K562 (cell line): ENCODE data around the gene GPR42. TPM values are rescaled to one million over a fixed set of nuclear protein-coding genes. Genes with fewer than 3 reads are reported as not detected.
A peak's percentile ranks its signal among the peaks of the same experiment; 100 is the strongest.
"Not testable (repeated sequence)": the region's sequence is repeated elsewhere in the genome, so short reads cannot be mapped to it uniquely, and the experiment has no call there.

Experiments used
- ATAC-seq: fragments of 200-7000 bp; cut with Tn5 transposase; 3 replicates; pipeline ENCODE4 v1.9.1; 2020; ENCODE audit warnings: moderate library complexity
- BruUV-seq: library from RNA; stranded (reverse); fragments of 400-500 nt; replicated peaks from 2 replicates; lab custom pipeline; 2021; lab: Mats Ljungman, UMichigan
- CTCF ChIA-PET: fragments of 300-600 bp; formaldehyde crosslinking; extraction: SDS; loops from one replicate; lab custom pipeline; 2021; ENCODE audit warnings: low intra/inter-chr PET ratio; lab: Yijun Ruan, JAX
- POLR2A ChIA-PET: fragments of 300-600, 350-650 bp; sonication (Branson Sonifier 250); formaldehyde crosslinking; extraction: SDS; loops from one replicate; lab custom pipeline; 2021; ENCODE audit warnings: antibody characterized with exemption, inconsistent platforms; lab: Yijun Ruan, JAX
- DNase-seq, 4 experiments: peaks; one replicate each; pipeline versions ENCODE4 v3.0.0 to v3.0.0-alpha.2; 2011 to 2018; ENCODE audit warnings: low spot score in 3 of 4, mixed read lengths in 3 of 4; ENCODE audit errors: extremely low read depth in 1 of 4
- FAIRE-seq: peaks from 2 replicates; lab custom pipeline; 2011; peaks lifted over from hg19 to GRCh38; lab: Jason Lieb, UNC
- H2AFZ ChIP-seq: 2 replicates; pipeline ENCODE4 v1.6.0; 2011; ENCODE audit warnings: low read depth, low read length, control low read depth, inconsistent platforms
- H3K27ac ChIP-seq: fragments of 200-600 bp; 3 replicates; pipeline ENCODE4 v1.8.0; 2011; ENCODE audit warnings: low read depth, mild to moderate bottlenecking, control low read depth, inconsistent platforms, low read length, moderate library complexity, mixed read lengths; ENCODE audit errors: extremely low read depth
- H3K27me3 ChIP-seq, 2 experiments: fragments of 300-600 bp in 1 of 2; 2 replicates in 1 of 2; 3 replicates in 1 of 2; pipeline versions ENCODE4 v1.6.0 to v1.8.0; 2011; ENCODE audit warnings: inconsistent platforms in 2 of 2, low read length in 2 of 2, mild to moderate bottlenecking in 1 of 2, mixed read lengths in 1 of 2, moderate library complexity in 1 of 2; ENCODE audit not compliant: control insufficient read depth in 2 of 2, insufficient read depth in 2 of 2
- H3K36me3 ChIP-seq: fragments of 300-600 bp; 3 replicates; pipeline ENCODE4 v1.8.0; 2011; ENCODE audit warnings: mild to moderate bottlenecking, low read length, inconsistent platforms; ENCODE audit not compliant: control insufficient read depth, insufficient read depth
- H3K4me1 ChIP-seq, 2 experiments: fragments of 200-600 bp in 1 of 2; replicated peaks in 1 of 2; 2 replicates in 1 of 2; 3 replicates in 1 of 2; pipeline versions ENCODE4 v1.5.1 to v1.8.0; 2011; ENCODE audit warnings: inconsistent platforms in 2 of 2, low read length in 2 of 2, mild to moderate bottlenecking in 1 of 2, mixed read lengths in 1 of 2, moderate library complexity in 1 of 2; ENCODE audit not compliant: control insufficient read depth in 2 of 2, insufficient read depth in 2 of 2
- H3K4me2 ChIP-seq: 2 replicates; pipeline ENCODE4 v1.6.1; 2011; ENCODE audit warnings: low read length, control low read depth, inconsistent platforms, mixed read lengths; ENCODE audit not compliant: insufficient read depth
- H3K4me3 ChIP-seq: fragments of 200-600 bp; sonication (generic), shearing (Covaris generic); 2 replicates; pipeline ENCODE4 v1.5.1; 2016; ENCODE audit warnings: control low read depth, inconsistent platforms
- H3K79me2 ChIP-seq: fragments of 200-600 bp; 3 replicates; pipeline ENCODE4 v1.8.0; 2011; ENCODE audit warnings: low read length, inconsistent platforms; ENCODE audit not compliant: control insufficient read depth, insufficient read depth
- H3K9ac ChIP-seq, 2 experiments: 2 replicates each; pipeline versions ENCODE4 v1.6.0 to v1.6.1; 2011; ENCODE audit warnings: low read depth in 2 of 2, low read length in 2 of 2, control low read depth in 1 of 2, inconsistent platforms in 1 of 2, mild to moderate bottlenecking in 1 of 2, mixed read lengths in 1 of 2; ENCODE audit not compliant: insufficient read depth in 1 of 2
- H3K9me1 ChIP-seq: one replicate; pipeline ENCODE4 v1.6.0; 2011; ENCODE audit warnings: inconsistent platforms, mild to moderate bottlenecking, low read length, moderate library complexity; ENCODE audit not compliant: control insufficient read depth, insufficient read depth
- H3K9me3 ChIP-seq: replicated peaks from 2 replicates; pipeline ENCODE4 v1.5.1; 2011; ENCODE audit warnings: low read depth, low read length, inconsistent platforms; ENCODE audit not compliant: control insufficient read depth, insufficient read depth
- H4K20me1 ChIP-seq: replicated peaks from 2 replicates; pipeline ENCODE4 v1.6.1; 2011; ENCODE audit warnings: low read length, inconsistent platforms, mixed read lengths; ENCODE audit not compliant: control insufficient read depth, insufficient read depth
- DLX4 ChIP-seq: fragments of 250-450 bp; sonication (Bioruptor Pico); IDR thresholded peaks from 2 replicates; pipeline ENCODE4 v1.6.1; 2021; ENCODE audit warnings: mild to moderate bottlenecking
- MAZ ChIP-seq, 2 experiments: fragments of 450-650 bp in 1 of 2; sonication (generic) in 1 of 2; formaldehyde crosslinking; IDR thresholded peaks in 1 of 2; conservative IDR thresholded peaks in 1 of 2; 2 replicates each; pipeline versions ENCODE4 v1.4.0 to v1.5.0; 2020; ENCODE audit warnings: mild to moderate bottlenecking in 1 of 2, missing genetic modification reagents in 1 of 2
- PCBP1 ChIP-seq: fragments of 200-400 bp; formaldehyde crosslinking; IDR thresholded peaks from 2 replicates; pipeline ENCODE4 v1.6.1; 2018; ENCODE audit warnings: mild to moderate bottlenecking, low read depth, low read length; ENCODE audit not compliant: poor library complexity, severe bottlenecking
- VEZF1 ChIP-seq: fragments of 200-800 bp; sonication (Bioruptor generic); IDR thresholded peaks from 2 replicates; pipeline ENCODE4 v1.6.1; 2017; ENCODE audit warnings: missing genetic modification characterization, missing compliant biosample characterization
- ZBTB26 ChIP-seq: fragments of 450-650 bp; formaldehyde crosslinking; IDR thresholded peaks from 2 replicates; pipeline ENCODE4 v1.4.0; 2022; ENCODE audit warnings: missing genetic modification characterization
- ZNF174 ChIP-seq: fragments of 250-450 bp; sonication (Bioruptor Pico); IDR thresholded peaks from 2 replicates; pipeline ENCODE4 v1.4.0; 2020; ENCODE audit warnings: mild to moderate bottlenecking
- ZNF239 ChIP-seq: fragments of 250-450 bp; sonication (Bioruptor Pico); IDR thresholded peaks from 2 replicates; pipeline ENCODE4 v1.4.0; 2020; ENCODE audit warnings: mild to moderate bottlenecking
- ZNF449 ChIP-seq: fragments of 250-450 bp; sonication (Bioruptor Pico); IDR thresholded peaks from 2 replicates; pipeline ENCODE4 v1.8.0; 2022; ENCODE audit warnings: moderate library complexity, mild to moderate bottlenecking, inconsistent platforms
- WGBS: fragments of 100-300 bp; shearing (Covaris generic); methylation state at CpG from one replicate; pipeline ENCODE4 v1.1.6; 2016; ENCODE audit warnings: low coverage, mixed read lengths; ENCODE audit not compliant: insufficient coverage; ENCODE audit errors: missing lambda C conversion rate; 5-methylcytosine and 5-hydroxymethylcytosine counted together
- in situ Hi-C: fragments of 300-500 bp; cut with MboI; formaldehyde crosslinking; loops from 4 replicates; pipeline ENCODE4 v1.15.0; 2018; ENCODE audit warnings: inconsistent platforms, mixed read lengths
- intact Hi-C: fragments of 100-400 bp; cut with micrococcal nuclease; formaldehyde crosslinking; loops from 2 replicates; pipeline ENCODE4 v1.14.2; 2022
- polyA plus RNA-seq, 8 experiments: library from polyadenylated mRNA; depleted of rRNA in 4 of 8; stranded (reverse) in 5 of 8; unstranded in 3 of 8; fragments of >200 nt; fragmentation: Nextera tagmentation in 2 of 8; fragmentation: Illumina TruSeq in 1 of 8; extraction: Ambion mirVana in 2 of 8; extraction: Trizol in 1 of 8; gene quantifications; 2 replicates each; pipeline versions ENCODE4 v1.2.1 to v1.2.3, GENCODE V29; 2011 to 2014; ENCODE audit warnings: inconsistent platforms in 1 of 8, missing spikeins in 1 of 8
- total RNA-seq, 7 experiments: library from RNA; depleted of rRNA in 6 of 7; stranded (reverse); fragments of >200 nt in 6 of 7; fragmentation: Illumina TruSeq in 2 of 7; extraction: Trizol in 2 of 7; gene quantifications; 2 replicates each; pipeline versions ENCODE4 v1.2.1 to v1.2.3, GENCODE V29; 2011 to 2021; ENCODE audit warnings: low replicate concordance in 1 of 7

GPR42 gene
- total and polyA plus RNA-seq, 9 of the 15 experiments (the other 6 are each of a cell fraction or from before 2014, with no cell fraction given): not detected

- FAIRE-seq, in situ Hi-C loops: not testable (repeated sequence)
Measured at GRCh38 chr19:35401416-35401815, 30.5 kb downstream of the GPR42 start.

DNA sequence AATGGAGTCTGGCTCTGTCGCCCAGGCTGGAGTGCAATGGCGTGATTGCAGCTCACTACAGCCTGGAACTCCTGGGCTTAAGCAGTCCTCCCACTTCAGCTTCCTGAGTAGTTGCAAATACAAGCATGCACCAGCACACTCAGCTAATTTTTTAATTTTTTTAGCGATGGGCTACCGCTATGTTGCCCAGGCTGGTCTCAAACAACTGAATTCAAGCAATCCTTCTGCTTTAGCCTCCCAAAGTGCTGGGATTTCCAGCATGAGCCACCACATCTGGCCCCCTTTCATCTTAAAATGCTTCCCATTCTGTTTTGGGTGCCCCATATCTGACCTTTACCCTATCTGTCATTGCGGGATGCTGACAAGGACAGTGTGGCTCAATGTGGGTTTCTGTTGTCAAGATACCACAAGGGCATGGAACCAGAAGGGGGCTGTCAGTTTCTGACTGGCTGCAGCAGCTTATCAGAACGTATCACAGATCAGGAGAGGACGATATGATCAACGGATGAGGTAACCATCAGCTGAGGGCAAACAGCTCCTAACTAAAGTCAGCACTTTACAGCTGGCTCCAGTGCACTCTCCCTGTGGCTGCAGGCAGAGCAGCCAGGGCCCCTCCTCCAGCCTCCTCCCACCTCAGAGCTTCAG is 32.4 kb downstream of the GPR42 start:
- FAIRE-seq (peak; percentile 67), DNase-seq (peak in 1 of 4 experiments; percentile 18), ATAC-seq (no peak)
- H3K27me3 ChIP-seq: peaks cover 7 to 8% of the 10 kb centered on the region in 2 experiments; a peak in 4 of 5 replicates
- ChIA-PET CTCF (no interaction called here), POLR2A (interaction anchor here (0.7 to 3.3 kb wide), 3 partner anchors 9 to 22 kb away, joined by 3 to 9 read pairs (median 3); no protein-coding TSS in a partner anchor)
- H3K4me2 ChIP-seq: peak overlapping the region; percentile 1; the same call in 1 of the 2 replicates
- H3K36me3 ChIP-seq: no peaks in the 10 kb centered on the region
- in situ Hi-C loops (no loop called here), intact Hi-C loops (no loop called here)
- no TSS peak for BruUV-seq
- H3K4me3 ChIP-seq: no peak overlapping the region
- H3K9ac ChIP-seq: peak overlapping the region in 1 of 2 experiments; percentile 56; a peak in 1 of 4 replicates
- no peak overlapping the region for H3K27ac ChIP-seq
- peaks cover 6 to 9% of the 10 kb centered on the region in 2 experiments; a peak in 2 of 5 replicates for H3K4me1 ChIP-seq
- WGBS: 19% methylated on average over 7 of the region's 8 CpGs
- H2AFZ ChIP-seq: no peak overlapping the region
- no peaks in the 10 kb centered on the region for H4K20me1 ChIP-seq
- H3K9me3 ChIP-seq: no peaks in the 10 kb centered on the region
- H3K79me2 ChIP-seq: no peaks in the 10 kb centered on the region
- no peaks in the 10 kb centered on the region for H3K9me1 ChIP-seq
- TF ChIP-seq DLX4: no peak
- 0 out of 4 replicates have a peak, but pooled peaks of 1 of the 2 experiments have one; percentile 32 for TF ChIP-seq MAZ (CRISPR knock-in tag; conservative IDR thresholded peaks at IDR 0.05 in 1 of 2, IDR thresholded peaks at IDR 0.05 in 1 of 2)
- 0 out of 2 replicates have a peak, but pooled peaks have one; percentile 19 for TF ChIP-seq ZNF239 (CRISPR knock-in tag)
- TF ChIP-seq ZNF449 (CRISPR knock-in tag): peak; percentile 71; the same call in 1 of the 2 replicates
- TF ChIP-seq VEZF1: peak; percentile 32; the same call in 1 of the 2 replicates
- no peak for TF ChIP-seq PCBP1
- TF ChIP-seq ZBTB26 (CRISPR knock-in tag): no peak
- no peak for TF ChIP-seq ZNF174 (CRISPR knock-in tag)

More at GRCh38 chr19:35401416-35401815, 30.5 kb downstream of the GPR42 start:
- H3K9me1 ChIP-seq, H3K9ac ChIP-seq, intact Hi-C loops, H3K27ac ChIP-seq, ATAC-seq, H3K9me3 ChIP-seq, H3K4me1 ChIP-seq, CTCF ChIA-PET, DNase-seq, H3K36me3 ChIP-seq, BruUV-seq, H3K4me3 ChIP-seq, H3K27me3 ChIP-seq, H4K20me1 ChIP-seq, H2AFZ ChIP-seq, H3K4me2 ChIP-seq, H3K79me2 ChIP-seq: not testable (repeated sequence)
- 9% methylated on average over 9 of the region's 9 CpGs for WGBS
- POLR2A ChIA-PET: interaction anchor here (0.8 to 3.3 kb wide), 4 partner anchors 11 to 128 kb away, joined by 3 to 9 read pairs (median 4); no protein-coding TSS in a partner anchor
